Erythroblast (primary cell): ENCODE results near the gene NCKAP5.

Experiments
- GATA1 ChIP-seq: IDR thresholded peaks from 2 replicates; pipeline ENCODE4 v1.6.1; 2011; ENCODE audit warnings: low read depth, mild to moderate bottlenecking, control low read depth, low read length, moderate library complexity
- POLR2A ChIP-seq: IDR thresholded peaks from 2 replicates; pipeline ENCODE4 v1.6.1; 2011; ENCODE audit warnings: mild to moderate bottlenecking, low read length

DNA sequence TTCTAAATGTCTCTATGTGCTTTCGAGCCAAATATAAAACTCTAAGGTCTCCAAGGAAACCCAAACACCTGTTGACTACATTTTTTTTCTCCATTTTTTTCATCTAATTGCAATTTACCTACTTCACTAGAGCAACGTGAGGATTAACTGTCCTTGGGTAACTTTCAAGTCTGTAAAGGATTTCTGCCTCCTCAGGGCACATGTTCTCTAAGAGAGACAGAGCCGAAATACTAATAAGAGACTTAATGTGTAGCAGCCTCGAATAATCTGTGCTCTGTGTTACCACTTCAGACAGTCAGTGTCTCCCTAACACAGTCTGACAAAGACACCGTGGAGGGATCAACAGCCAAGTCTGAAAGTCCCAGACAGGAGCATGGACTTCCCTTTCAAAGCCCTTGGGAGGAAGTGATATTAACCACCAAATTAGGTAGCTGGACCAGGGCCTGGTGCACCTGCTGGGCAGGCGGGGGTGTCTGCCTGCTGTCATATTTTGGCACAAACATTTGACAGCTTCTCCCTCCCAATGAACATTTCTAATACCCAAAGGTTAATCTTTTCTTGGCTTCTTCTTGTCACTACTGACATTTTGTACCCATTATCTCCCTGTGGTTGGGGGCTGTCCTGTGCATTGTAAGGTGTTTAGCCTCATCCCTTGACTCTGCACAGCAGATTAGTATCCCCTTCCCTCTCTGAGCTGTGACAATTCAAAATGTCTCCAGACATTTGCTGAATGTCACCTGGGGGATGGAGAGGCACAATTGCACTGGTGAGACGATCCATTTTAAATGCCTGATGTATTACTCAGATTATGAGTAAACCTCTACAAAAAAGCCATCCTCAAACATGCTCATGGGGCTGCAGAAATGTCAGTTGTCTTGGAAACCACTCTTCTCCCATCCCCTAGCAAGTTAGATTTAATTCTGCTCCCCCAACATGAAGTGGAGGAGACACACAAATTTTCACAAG lies 852.6 kb downstream of the NCKAP5 start:
- TF ChIP-seq POLR2A = no peak
- no peak for TF ChIP-seq GATA1
